ENCODE measurements around the gene MS4A8. TPM values are rescaled to one million over a fixed set of nuclear protein-coding genes. Genes with fewer than 3 reads are reported as not detected.
"Not testable (repeated sequence)": the region's sequence is repeated elsewhere in the genome, so short reads cannot be mapped to it uniquely, and the experiment has no call there.

The MS4A8 gene
- total RNA-seq, 4 donors from 2014 or later, result not detected

- no peak for TF ChIP-seq POLR2AphosphoS5 (IDR thresholded peaks at IDR 0.05)
- no peak for TF ChIP-seq EP300 (IDR thresholded peaks at IDR 0.05)
- no peak for TF ChIP-seq POLR2A (IDR thresholded peaks at IDR 0.05)
- TF ChIP-seq CTCF (IDR thresholded peaks at IDR 0.05), result no peak
- H3K4me1 ChIP-seq, result no peaks in the 10 kb centered on the region
- peaks cover 0 to 10% (median 0%) of the 10 kb centered on the region in 3 donors for H3K9me3 ChIP-seq
- no peak overlapping the region for H3K4me3 ChIP-seq
- no peaks in the 10 kb centered on the region for H3K36me3 ChIP-seq
- 56 to 100% methylated on average over 1 to 4 of the region's 4 CpGs for WGBS, 2 donors (ENCODE audit: low coverage in 1 of 2)
- ATAC-seq, result no peak
- peaks cover 58% of the 10 kb centered on the region for H3K27me3 ChIP-seq
- no peak overlapping the region for H3K27ac ChIP-seq
These were observed 53.9 kb downstream of the MS4A8 start for GRCh38 chr11:60753309-60753708.

GRCh38 chr11:60754887-60755286, 55.5 kb downstream of the MS4A8 start:
- no peak overlapping the region for H3K27ac ChIP-seq
- H3K4me3 ChIP-seq, result no peak overlapping the region
- H3K9me3 ChIP-seq, result peaks cover 0 to 10% (median 0%) of the 10 kb centered on the region in 3 donors
- no peaks in the 10 kb centered on the region for H3K36me3 ChIP-seq
- no peak for ATAC-seq
- no peaks in the 10 kb centered on the region for H3K4me1 ChIP-seq
- 82 to 100% methylated on average over 2 to 5 of the region's 6 CpGs for WGBS, 2 donors (ENCODE audit: low coverage in 1 of 2)
- TF ChIP-seq EP300 (IDR thresholded peaks at IDR 0.05) (no peak), CTCF (IDR thresholded peaks at IDR 0.05) (no peak), POLR2AphosphoS5 (IDR thresholded peaks at IDR 0.05) (no peak), POLR2A (IDR thresholded peaks at IDR 0.05) (no peak)
- peaks cover 50% of the 10 kb centered on the region for H3K27me3 ChIP-seq

GRCh38 chr11:60756307-60757032, 57.1 kb downstream of the MS4A8 start, which contains the start of gene MS4A15:
Gene MS4A15, plus strand, starts transcription at chr11:60756867. Its CDS starts 6,867 bp downstream, at chr11:60763734.
- Histone ChIP-seq H3K36me3 (no peaks in the 10 kb centered on the region), H3K9me3 (peaks cover 0 to 10% (median 0%) of the 10 kb centered on the region in 3 donors), H3K27ac (no peak within 1 kb of the TSS), H3K4me3 (no peak within 1 kb of the TSS), H3K27me3 (peaks cover 36% of the 10 kb centered on the region), H3K4me1 (no peaks in the 10 kb centered on the region)
- no peak for ATAC-seq
- WGBS, 2 donors (ENCODE audit: low coverage in 1 of 2), result 52 to 80% methylated on average over 6 of the region's 14 CpGs
- no peak for TF ChIP-seq POLR2AphosphoS5 (IDR thresholded peaks at IDR 0.05)
- no peak for TF ChIP-seq EP300 (IDR thresholded peaks at IDR 0.05)
- TF ChIP-seq POLR2A (IDR thresholded peaks at IDR 0.05), result no peak
- no peak for TF ChIP-seq CTCF (IDR thresholded peaks at IDR 0.05)

GRCh38 chr11:60757231-60757800, 57.9 kb downstream of the MS4A8 start:
- Histone ChIP-seq H3K36me3 (no peaks in the 10 kb centered on the region), H3K27me3 (peaks cover 27% of the 10 kb centered on the region), H3K27ac (no peak overlapping the region), H3K9me3 (peaks cover 0 to 10% (median 0%) of the 10 kb centered on the region in 3 donors), H3K4me3 (no peak overlapping the region), H3K4me1 (no peaks in the 10 kb centered on the region)
- no peak for ATAC-seq
- TF ChIP-seq CTCF (IDR thresholded peaks at IDR 0.05) (no peak), POLR2A (IDR thresholded peaks at IDR 0.05) (no peak), POLR2AphosphoS5 (IDR thresholded peaks at IDR 0.05) (no peak), EP300 (IDR thresholded peaks at IDR 0.05) (no peak)
- 81 to 97% methylated on average over 7 to 13 of the region's 19 CpGs for WGBS, 2 donors (ENCODE audit: low coverage in 1 of 2)

- H3K4me3 ChIP-seq, H3K27ac ChIP-seq, ATAC-seq, H3K36me3 ChIP-seq, H3K4me1 ChIP-seq, H3K9me3 ChIP-seq: not testable (repeated sequence)
- H3K27me3 ChIP-seq, result peaks cover 29% of the 10 kb centered on the region
- 79 to 90% methylated on average over 4 of the region's 4 CpGs for WGBS, 2 donors (ENCODE audit: low coverage in 1 of 2)
These were observed 59.3 kb downstream of the MS4A8 start for GRCh38 chr11:60758671-60759070.

- not testable (repeated sequence) for ATAC-seq, H3K9me3 ChIP-seq, H3K27ac ChIP-seq, H3K36me3 ChIP-seq, H3K4me1 ChIP-seq, H3K4me3 ChIP-seq
- WGBS, 2 donors (ENCODE audit: low coverage in 1 of 2), result 70 to 82% methylated on average over 14 to 18 of the region's 22 CpGs
- H3K27me3 ChIP-seq, result peaks cover 35% of the 10 kb centered on the region
These were observed 60.2 kb downstream of the MS4A8 start for GRCh38 chr11:60759438-60760225.

Data from gastroesophageal sphincter (tissue), 4 donors.